Heart right ventricle (tissue), 16 donors: ENCODE data around the gene NUP214. TPM values are rescaled to one million over a fixed set of nuclear protein-coding genes. Genes with fewer than 3 reads are reported as not detected.

Experiments used
- ATAC-seq, 8 donors: fragments of 200-7000 bp; cut with Tn5 transposase; one replicate each; pipeline ENCODE4 v1.9.1; 2020; ENCODE audit warnings: mild to moderate bottlenecking in 8 of 8, moderate library complexity in 8 of 8, moderate number of reproducible peaks in 1 of 8
- DNase-seq, 2 donors: peaks; one replicate each; pipeline ENCODE4 v3.0.0-alpha.2; 2020
- H3K27ac ChIP-seq, 10 donors: fragments of 200-600 bp; sonication (generic) in 2 of 10; one replicate each; pipeline versions ENCODE4 v1.5.0 to v1.8.0; 2020 to 2022; ENCODE audit warnings: mild to moderate bottlenecking in 3 of 10
- H3K27me3 ChIP-seq, 7 donors: fragments of 200-600 bp; one replicate each; pipeline ENCODE4 v1.8.0; 2021 to 2022; ENCODE audit warnings: mild to moderate bottlenecking in 2 of 7
- H3K36me3 ChIP-seq, 9 donors: fragments of 200-600 bp; sonication (generic) in 1 of 9; one replicate each; pipeline versions ENCODE4 v1.5.0 to v1.8.0; 2020 to 2022; ENCODE audit warnings: mild to moderate bottlenecking in 2 of 9
- H3K4me1 ChIP-seq, 9 donors: fragments of 200-600 bp; sonication (generic) in 1 of 9; one replicate each; pipeline versions ENCODE4 v1.5.0 to v1.8.0; 2020 to 2022; ENCODE audit warnings: mild to moderate bottlenecking in 4 of 9
- H3K4me3 ChIP-seq, 10 donors: fragments of 200-600 bp; sonication (generic) in 2 of 10; one replicate each; pipeline versions ENCODE4 v1.5.0 to v1.8.0; 2020 to 2022; ENCODE audit warnings: mild to moderate bottlenecking in 7 of 10, moderate library complexity in 2 of 10
- H3K9me3 ChIP-seq, 11 donors: fragments of 200-600 bp in 10 of 11; sonication (generic) in 2 of 11; one replicate each; pipeline versions ENCODE4 v1.5.0 to v1.8.0; 2013 to 2022; ENCODE audit warnings: mild to moderate bottlenecking in 2 of 11, control low read depth in 1 of 11, moderate library complexity in 1 of 11
- CTCF ChIP-seq, 9 donors: fragments of 200-600 bp; sonication (generic) in 2 of 9; IDR thresholded peaks; one replicate each; pipeline versions ENCODE4 v1.5.0 to v1.8.0; 2021 to 2022; ENCODE audit warnings: antibody characterized with exemption in 9 of 9, mild to moderate bottlenecking in 5 of 9, moderate library complexity in 1 of 9
- WGBS, 2 donors: extraction: QIAGEN DNeasy Blood & Tissue Kit; methylation state at CpG; one replicate each; pipeline ENCODE4 v1.1.7; 2013; ENCODE audit warnings: inconsistent platforms in 1 of 2; 5-methylcytosine and 5-hydroxymethylcytosine counted together
- intact Hi-C, 10 donors: fragments of 100-400 bp; cut with DNase I; formaldehyde crosslinking; loops; one replicate each; pipeline versions ENCODE4 v1.11.1 to v1.14.2; 2022
- polyA plus RNA-seq, 2 donors: library from polyadenylated mRNA; stranded (reverse); fragments of 200-250 nt; gene quantifications; one replicate each; pipeline ENCODE4 v1.2.3, GENCODE V29; 2013
- total RNA-seq, 10 donors: library from RNA; stranded (reverse); fragmentation: NEBNext Ultra II Directional in 3 of 10; extraction: Animal tissue kit (Norgen Biotek cat#: 25700) in 3 of 10; gene quantifications; one replicate each; pipeline versions ENCODE4 v1.2.1 to v1.2.4, GENCODE V29; 2021 to 2023
- donor health status: Arrhythmogenic right ventricular cardiomyopathy.
- donor health status: ischemic (EF 13 %, LVEDD 7.1; RV severe dilation, severe dysfunction).
- donor health status: healthy with polysubstance abuse.
- donor health status: DM: no; HTN: yes; CAD: no.
- donor health status: DM: no; HTN: no; CAD: no.
- donor health status: ischemic (EF 25% LVEDD 6.9; RV normal size, moderate dysfunction).
- donor health status: ischemic (EF 25% LVEDD 5.7; RV mildly dilated, moderate dysfunction).
- donor health status: healthy.
- donor health status: DM: yes; HTN: yes; CAD: no.
- donor health status: Ischemic cardiomyopathy.
- donor health status: ischemic (EF 35%, LVEDD 5.7; RV mildly dilated, moderate dysfunction).
- donor health status: nonischemic (EF 11% LVEDD 7.7; RV severe dilation, severe dysfunction).
- donor health status: DM: yes; HTN: yes; CAD: no.
- donor health status: PGD.
- donor health status: ischemic (EF 29% LVEDD 5.4; RV normal size, mild dysfunction).
- donor health status: nonischemic (EF 23%, LVEDD 6.1; RV moderate dilation, normal function).

The NUP214 gene
- total and polyA plus RNA-seq, 12 donors, result 13.8 to 27.1 (median 22.9) TPM

GRCh38 chr9:131222460-131222859, 97.1 kb downstream of the NUP214 start:
- intact Hi-C loops, result no loop called here
- peaks cover 0 to 74% (median 12%) of the 10 kb centered on the region in 9 donors for H3K36me3 ChIP-seq

GRCh38 chr9:131226226-131226625, 100.8 kb downstream of the NUP214 start:
- intact Hi-C loops, result no loop called here
- WGBS, 2 donors, result 82 to 84% methylated on average over 3 of the region's 3 CpGs
- H3K27ac ChIP-seq, result no peak overlapping the region
- H3K4me1 ChIP-seq, result peaks cover 0 to 37% (median 20%) of the 10 kb centered on the region in 9 donors
- H3K27me3 ChIP-seq, result no peaks in the 10 kb centered on the region
- TF ChIP-seq CTCF (IDR thresholded peaks at IDR 0.05), result no peak
- DNase-seq, result no peak
- H3K4me3 ChIP-seq, result no peak overlapping the region
- peaks cover 0 to 68% (median 9%) of the 10 kb centered on the region in 9 donors for H3K36me3 ChIP-seq
- ATAC-seq, result no peak
- H3K9me3 ChIP-seq, result no peaks in the 10 kb centered on the region

More at GRCh38 chr9:131222460-131222859, 97.1 kb downstream of the NUP214 start:
- Histone ChIP-seq H3K27ac (no peak overlapping the region), H3K9me3 (no peaks in the 10 kb centered on the region), H3K27me3 (no peaks in the 10 kb centered on the region), H3K4me3 (no peak overlapping the region), H3K4me1 (peaks cover 0 to 20% (median 17%) of the 10 kb centered on the region in 9 donors)
- TF ChIP-seq CTCF (IDR thresholded peaks at IDR 0.05), result no peak
- no peak for DNase-seq
- ATAC-seq, result no peak
- 95 to 96% methylated on average over 6 of the region's 6 CpGs for WGBS, 2 donors

GRCh38 chr9:131227112-131227958, 101.9 kb downstream of the NUP214 start:
- H3K36me3 ChIP-seq, result peaks cover 0 to 72% (median 11%) of the 10 kb centered on the region in 9 donors
- intact Hi-C loops, result no loop called here
- H3K27me3 ChIP-seq, result no peaks in the 10 kb centered on the region
- peak overlapping the region in 3 of 10 donors; percentile 2 to 92 (median 18) for H3K27ac ChIP-seq
- peaks cover 0 to 37% (median 20%) of the 10 kb centered on the region in 9 donors for H3K4me1 ChIP-seq
- WGBS, 2 donors, result 47 to 48% methylated on average over 9 of the region's 9 CpGs
- peak in 6 of 8 donors; percentile 26 to 63 (median 46) for ATAC-seq
- DNase-seq, result peak in 1 of 2 donors; percentile 25
- no peak for TF ChIP-seq CTCF (IDR thresholded peaks at IDR 0.05)
- peak overlapping the region in 2 of 10 donors; percentile 30 to 58 for H3K4me3 ChIP-seq
- H3K9me3 ChIP-seq, result no peaks in the 10 kb centered on the region

- ATAC-seq, result peak in 1 of 8 donors; percentile 19
- intact Hi-C loops, result no loop called here
- TF ChIP-seq CTCF (IDR thresholded peaks at IDR 0.05), result no peak
- Histone ChIP-seq H3K27me3 (no peaks in the 10 kb centered on the region), H3K36me3 (peaks cover 0 to 72% (median 11%) of the 10 kb centered on the region in 9 donors), H3K9me3 (no peaks in the 10 kb centered on the region), H3K27ac (peak overlapping the region in 4 of 10 donors; percentile 2 to 92 (median 32)), H3K4me3 (peak overlapping the region in 7 of 10 donors; percentile 10 to 58 (median 27)), H3K4me1 (peaks cover 0 to 37% (median 20%) of the 10 kb centered on the region in 9 donors)
- DNase-seq, result no peak
- WGBS, 2 donors, result 69 to 73% methylated on average over 9 of the region's 9 CpGs
Observed at GRCh38 chr9:131227959-131228460, 102.6 kb downstream of the NUP214 start.
